HG03175 (cell line): ENCODE results near the gene RFPL4A.

Experiments
- ATAC-seq: cut with Tn5 transposase; IDR thresholded peaks from one replicate; pipeline ENCODE4 v1.9.1; 2021; ENCODE audit warnings: mild to moderate bottlenecking, moderate library complexity; ENCODE audit not compliant: unreplicated experiment

Gene RFPL4A

DNA sequence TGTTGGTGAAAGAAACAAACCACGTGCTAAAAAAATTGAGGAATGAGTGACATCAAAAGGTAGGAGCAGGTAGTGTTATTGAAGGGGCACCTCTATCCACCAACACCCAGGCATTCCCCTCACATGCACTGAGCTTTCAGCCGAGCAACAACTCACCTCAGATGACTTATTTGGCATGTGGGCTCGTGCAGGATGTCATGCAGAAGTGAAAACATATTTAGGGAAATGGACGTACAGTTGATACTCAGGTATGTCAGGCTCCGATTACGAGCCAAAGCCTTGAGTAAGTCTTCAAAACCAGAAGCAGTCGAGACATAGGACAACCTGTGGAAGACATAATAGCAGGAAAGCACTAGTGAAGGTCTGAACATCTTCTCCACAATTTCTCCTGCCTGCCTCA lies 42.5 kb downstream of the RFPL4A start:
- no peak for ATAC-seq

DNA sequence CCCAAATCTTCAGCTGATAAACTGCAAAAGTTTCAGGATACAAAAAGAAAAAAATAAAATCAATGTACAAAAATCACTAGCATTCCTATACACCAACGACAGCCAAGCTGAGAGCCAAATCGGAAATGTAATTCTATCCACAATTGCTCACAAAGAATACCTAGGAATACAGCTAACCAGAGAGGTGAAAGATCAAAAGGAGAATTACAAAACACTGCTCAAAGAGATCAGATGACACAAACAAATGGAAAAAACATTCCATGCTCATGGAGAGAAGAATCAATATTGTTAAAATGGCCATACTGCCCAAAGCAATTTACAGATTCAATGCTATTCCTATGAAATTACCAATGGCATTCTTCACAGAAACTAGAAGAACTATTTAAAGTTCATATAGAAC lies 43.4 kb downstream of the RFPL4A start:
- ATAC-seq = no peak

DNA sequence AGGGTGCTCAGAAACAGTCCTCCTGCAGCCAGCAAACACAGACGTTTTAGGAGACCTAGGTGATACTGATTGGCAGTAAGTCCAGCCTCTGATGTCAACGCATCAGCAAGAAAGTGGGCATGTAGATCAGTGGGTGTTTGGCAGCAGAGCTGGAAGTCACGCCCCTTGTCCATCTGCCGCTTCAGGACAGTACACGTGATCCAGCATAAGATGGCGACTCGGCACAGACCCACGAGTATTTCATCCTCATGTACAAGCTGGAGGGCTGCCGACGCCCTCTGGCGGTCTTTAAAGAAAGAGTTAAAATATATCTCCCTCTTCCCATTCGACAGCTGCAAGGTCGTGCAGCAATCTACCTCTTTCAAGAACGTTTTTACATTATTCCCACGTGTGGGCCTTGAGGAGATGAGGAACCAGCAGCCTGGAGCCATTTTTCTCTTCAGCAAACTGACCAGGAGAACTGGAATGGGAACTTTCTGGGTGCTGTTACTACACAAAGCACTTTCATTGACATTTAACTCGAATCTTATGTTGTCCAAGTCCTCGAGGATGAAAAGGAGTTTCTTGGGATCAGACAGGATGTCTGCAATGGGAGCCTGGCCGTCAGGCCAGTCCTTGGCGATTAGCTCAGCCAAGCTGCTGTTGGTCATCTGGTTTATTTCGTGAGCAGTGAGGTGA lies 50.6 kb downstream of the RFPL4A start:
- ATAC-seq = no peak

DNA sequence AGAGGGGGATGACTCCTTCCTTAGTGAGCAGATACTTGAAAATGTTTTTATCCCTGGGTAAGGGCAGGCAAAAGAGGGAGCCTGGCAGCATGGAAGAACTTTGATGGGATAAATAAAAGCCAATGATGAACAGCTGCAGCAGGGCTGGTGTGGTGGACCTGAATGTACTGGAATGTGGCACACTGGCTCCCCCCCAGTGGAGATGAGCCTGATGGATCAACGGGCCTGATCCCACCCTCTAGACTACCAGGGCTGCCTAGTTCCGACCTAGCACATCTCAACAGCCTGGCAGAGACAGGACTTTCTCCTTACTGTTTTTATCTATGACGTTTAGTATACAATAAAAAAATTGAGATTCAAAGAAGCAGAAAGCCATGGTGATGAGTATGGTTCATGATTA lies 52.4 kb downstream of the RFPL4A start:
- ATAC-seq = no peak

- ATAC-seq = no peak
Observed at GRCh38 chr19:55812449-55812848, 53.6 kb downstream of the RFPL4A start.
